OCI-LY7 (cell line): ENCODE results near the gene GRB7. TPM values are rescaled to one million over a fixed set of nuclear protein-coding genes. Genes with fewer than 3 reads are reported as not detected.

Source experiments
- BruUV-seq: library from RNA; stranded (reverse); fragments of 400-500 nt; replicated peaks from 2 replicates; lab custom pipeline; 2021; lab: Mats Ljungman, UMichigan
- CTCF ChIA-PET: fragments of 300-600 bp; sonication (Branson Sonifier 250); formaldehyde crosslinking; loops from one replicate; lab custom pipeline; 2022; ENCODE audit warnings: antibody characterized with exemption; ENCODE audit not compliant: unreplicated experiment; lab: Charles Lee
- POLR2A ChIA-PET: fragments of 300-600 bp; sonication (Branson Sonifier 250); formaldehyde crosslinking; loops from one replicate; lab custom pipeline; 2022; ENCODE audit warnings: antibody characterized with exemption; lab: Charles Lee
- DNase-seq: peaks from one replicate; pipeline ENCODE4 v3.0.0-alpha.2; 2015; ENCODE audit warnings: low spot score
- H2AFZ ChIP-seq: fragments of 200-600 bp; sonication (generic), shearing (Covaris generic); 2 replicates; pipeline ENCODE4 v1.6.1; 2014; ENCODE audit warnings: mild to moderate bottlenecking, antibody characterized with exemption, low read length, moderate library complexity
- H3K27ac ChIP-seq: fragments of 200-600 bp; sonication (generic); 2 replicates; pipeline ENCODE4 v1.5.1; 2014; ENCODE audit warnings: mixed run types, low read depth, mild to moderate bottlenecking, moderate library complexity, low read length, inconsistent platforms; ENCODE audit not compliant: poor library complexity, severe bottlenecking
- H3K36me3 ChIP-seq: fragments of 200-600 bp; sonication (generic); 2 replicates; pipeline ENCODE4 v1.6.1; 2014; ENCODE audit warnings: mild to moderate bottlenecking, antibody characterized with exemption, low read length, moderate library complexity, mixed read lengths; ENCODE audit not compliant: insufficient read depth
- H3K4me1 ChIP-seq: fragments of 200-600 bp; sonication (generic); 2 replicates; pipeline ENCODE4 v1.5.1; 2014; ENCODE audit warnings: mild to moderate bottlenecking, low read length; ENCODE audit not compliant: insufficient read depth, poor library complexity, severe bottlenecking
- H3K4me2 ChIP-seq: fragments of 200-600 bp; sonication (generic); 2 replicates; pipeline ENCODE4 v1.6.1; 2014; ENCODE audit warnings: mild to moderate bottlenecking, low read length
- H3K4me3 ChIP-seq: fragments of 200-600 bp; sonication (generic); 2 replicates; pipeline ENCODE4 v1.5.1; 2014; ENCODE audit warnings: mild to moderate bottlenecking, low read depth, low read length; ENCODE audit not compliant: poor library complexity, severe bottlenecking
- H3K79me2 ChIP-seq: fragments of 200-600 bp; sonication (generic); 2 replicates; pipeline ENCODE4 v1.6.1; 2016; ENCODE audit warnings: low read depth, mild to moderate bottlenecking, low read length, moderate library complexity, mixed read lengths; ENCODE audit not compliant: insufficient read depth
- H3K9me2 ChIP-seq: fragments of 200-600 bp; sonication (generic); 2 replicates; pipeline ENCODE4 v1.6.1; 2016; ENCODE audit warnings: mild to moderate bottlenecking, low read length, mixed read lengths; ENCODE audit not compliant: insufficient read depth
- H3K9me3 ChIP-seq: fragments of 200-600 bp; sonication (generic); 2 replicates; pipeline ENCODE4 v1.6.1; 2014; ENCODE audit warnings: mild to moderate bottlenecking, mixed run types, low read length, mixed read lengths
- H4K20me1 ChIP-seq: fragments of 200-600 bp; sonication (generic); 2 replicates; pipeline ENCODE4 v1.6.1; 2014; ENCODE audit warnings: mild to moderate bottlenecking, antibody characterized with exemption, low read length, moderate library complexity, mixed read lengths; ENCODE audit not compliant: insufficient read depth
- EZH2phosphoT487 ChIP-seq: fragments of 200-600 bp; sonication (generic); IDR thresholded peaks from 2 replicates; pipeline ENCODE4 v1.6.1; 2018; ENCODE audit warnings: low read depth, borderline replicate concordance, mild to moderate bottlenecking, mixed run types, antibody characterized with exemption, low read length, moderate library complexity, mixed read lengths
- intact Hi-C: fragments of 100-400 bp; cut with micrococcal nuclease; formaldehyde crosslinking; loops from one replicate; pipeline ENCODE4 v1.10.0; 2022; ENCODE audit not compliant: unreplicated experiment
- total RNA-seq, 2 experiments: library from RNA; depleted of rRNA in 1 of 2; stranded (reverse); fragments of >200 nt in 1 of 2; shearing (Covaris generic) in 1 of 2; gene quantifications; 2 replicates each; pipeline ENCODE4 v1.2.3, GENCODE V29; 2014 to 2022
- TF ChIP-seq, protein P1 (sequence below): fragments of 200-600 bp; sonication (generic); conservative IDR thresholded peaks from 2 replicates; pipeline ENCODE4 v1.5.1; 2014; ENCODE audit warnings: mild to moderate bottlenecking, antibody characterized with exemption, low read length, moderate library complexity, mixed read lengths

The GRB7 gene
- total RNA-seq, 2 experiments from 2014 or later: 0.25 TPM; not detected in 1

DNA sequence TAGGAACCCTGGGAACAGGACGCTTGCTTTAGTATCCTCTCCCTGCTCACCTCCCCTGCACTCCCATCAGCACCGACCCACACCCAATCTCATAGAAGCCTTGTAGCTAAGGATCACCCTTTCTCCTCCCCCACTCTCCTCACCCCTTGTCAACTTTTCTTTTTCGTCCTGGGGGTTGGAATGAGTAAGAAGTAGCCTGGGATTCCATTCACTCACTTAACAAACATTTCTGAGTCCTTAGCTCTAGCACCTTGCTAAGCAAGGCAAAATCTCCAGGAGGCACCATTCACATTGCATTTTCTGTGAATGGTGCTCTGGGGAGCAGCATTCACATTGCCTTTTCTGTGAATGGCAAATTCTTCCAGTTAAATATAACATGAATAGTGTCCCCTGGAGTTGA, 48.8 kb upstream of the GRB7 start:
- peak overlapping the region; percentile 89 for H3K4me3 ChIP-seq
- DNase-seq: no peak
- ChIA-PET CTCF (no interaction called here), POLR2A (interaction anchor here (0.6 to 0.7 kb wide), 2 partner anchors 143 to 433 kb away, joined by 3 read pairs; no protein-coding TSS in a partner anchor)
- no peaks in the 10 kb centered on the region for H3K9me3 ChIP-seq
- H3K79me2 ChIP-seq: 0 out of 2 replicates have a peak, but pooled peaks cover 10% of the 10 kb centered on the region
- peaks cover 17% of the 10 kb centered on the region for H3K4me1 ChIP-seq
- peak overlapping the region; percentile 83; the same call in 1 of the 2 replicates for H2AFZ ChIP-seq
- intact Hi-C loops: loop anchor here (5.0 kb wide), 1 partner anchor 63 kb away; no protein-coding TSS in a partner anchor
- TF ChIP-seq, protein P1, sequence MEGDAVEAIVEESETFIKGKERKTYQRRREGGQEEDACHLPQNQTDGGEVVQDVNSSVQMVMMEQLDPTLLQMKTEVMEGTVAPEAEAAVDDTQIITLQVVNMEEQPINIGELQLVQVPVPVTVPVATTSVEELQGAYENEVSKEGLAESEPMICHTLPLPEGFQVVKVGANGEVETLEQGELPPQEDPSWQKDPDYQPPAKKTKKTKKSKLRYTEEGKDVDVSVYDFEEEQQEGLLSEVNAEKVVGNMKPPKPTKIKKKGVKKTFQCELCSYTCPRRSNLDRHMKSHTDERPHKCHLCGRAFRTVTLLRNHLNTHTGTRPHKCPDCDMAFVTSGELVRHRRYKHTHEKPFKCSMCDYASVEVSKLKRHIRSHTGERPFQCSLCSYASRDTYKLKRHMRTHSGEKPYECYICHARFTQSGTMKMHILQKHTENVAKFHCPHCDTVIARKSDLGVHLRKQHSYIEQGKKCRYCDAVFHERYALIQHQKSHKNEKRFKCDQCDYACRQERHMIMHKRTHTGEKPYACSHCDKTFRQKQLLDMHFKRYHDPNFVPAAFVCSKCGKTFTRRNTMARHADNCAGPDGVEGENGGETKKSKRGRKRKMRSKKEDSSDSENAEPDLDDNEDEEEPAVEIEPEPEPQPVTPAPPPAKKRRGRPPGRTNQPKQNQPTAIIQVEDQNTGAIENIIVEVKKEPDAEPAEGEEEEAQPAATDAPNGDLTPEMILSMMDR: no peak
- TF ChIP-seq EZH2phosphoT487: no peak
- peak overlapping the region; percentile 99 for H3K4me2 ChIP-seq
- no peaks in the 10 kb centered on the region for H3K9me2 ChIP-seq
- no TSS peak for BruUV-seq
- H3K27ac ChIP-seq: no peak overlapping the region
- no peaks in the 10 kb centered on the region for H4K20me1 ChIP-seq
- H3K36me3 ChIP-seq: no peaks in the 10 kb centered on the region

DNA sequence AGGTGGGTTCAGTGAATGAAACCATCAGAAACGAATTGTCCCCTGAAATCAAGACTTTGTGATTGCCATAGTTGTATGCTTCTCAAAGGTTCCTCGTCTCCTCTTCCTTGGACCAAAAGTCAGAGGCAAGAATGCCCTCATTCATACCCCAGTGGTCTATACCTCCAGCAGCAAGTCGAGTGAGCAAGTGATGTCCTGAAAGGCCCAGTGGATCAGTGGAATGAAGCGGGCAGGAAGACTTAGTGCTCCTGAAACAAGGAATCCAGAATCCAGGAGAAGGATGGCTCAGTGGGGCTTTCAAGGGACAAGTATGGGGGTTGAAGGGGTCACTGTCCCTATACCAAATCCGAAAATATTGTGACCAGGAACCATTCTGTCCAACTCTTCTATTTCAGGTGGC, 43.1 kb upstream of the GRB7 start:
- H2AFZ ChIP-seq: no peak overlapping the region
- H3K4me1 ChIP-seq: no peaks in the 10 kb centered on the region
- CTCF ChIA-PET: no interaction called here
- no peak for DNase-seq
- H4K20me1 ChIP-seq: no peaks in the 10 kb centered on the region
- no peaks in the 10 kb centered on the region for H3K9me3 ChIP-seq
- intact Hi-C loops: no loop called here
- no peak overlapping the region for H3K27ac ChIP-seq
- H3K79me2 ChIP-seq: no peaks in the 10 kb centered on the region
- no peak overlapping the region for H3K4me3 ChIP-seq
- no peak overlapping the region for H3K4me2 ChIP-seq
- BruUV-seq: no TSS peak
- H3K9me2 ChIP-seq: no peaks in the 10 kb centered on the region
- POLR2A ChIA-PET: interaction anchor here (1.4 kb wide), 1 partner anchor 16 kb away, joined by 4 read pairs; no protein-coding TSS in a partner anchor
- TF ChIP-seq, protein P1: no peak
- TF ChIP-seq EZH2phosphoT487: no peak
- H3K36me3 ChIP-seq: no peaks in the 10 kb centered on the region

DNA sequence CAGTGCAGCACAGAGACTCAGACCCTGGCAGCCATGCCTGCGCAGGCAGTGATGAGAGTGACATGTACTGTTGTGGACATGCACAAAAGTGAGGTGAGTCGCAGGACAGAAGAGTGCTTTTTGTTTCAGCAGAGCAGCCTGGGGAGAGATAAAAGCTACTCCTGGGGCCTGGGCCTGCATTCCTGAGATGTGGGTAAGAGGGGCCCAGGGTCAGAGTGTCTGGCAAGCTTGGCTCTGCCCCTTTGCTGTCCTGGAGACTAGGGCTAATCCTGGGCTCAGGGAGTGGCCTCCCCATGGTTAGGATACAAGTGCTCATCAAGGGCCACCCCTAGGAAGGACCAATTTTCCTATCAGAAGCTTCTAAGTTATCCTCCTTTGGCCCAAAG, 42.7 kb upstream of the GRB7 start:
- Histone ChIP-seq H3K4me3 (no peak overlapping the region), H3K4me1 (no peaks in the 10 kb centered on the region), H3K36me3 (no peaks in the 10 kb centered on the region), H3K27ac (no peak overlapping the region), H3K9me3 (no peaks in the 10 kb centered on the region), H3K79me2 (no peaks in the 10 kb centered on the region), H3K9me2 (no peaks in the 10 kb centered on the region), H3K4me2 (no peak overlapping the region), H2AFZ (no peak overlapping the region), H4K20me1 (no peaks in the 10 kb centered on the region)
- intact Hi-C loops: no loop called here
- TF ChIP-seq, protein P1: no peak
- TF ChIP-seq EZH2phosphoT487: no peak
- ChIA-PET CTCF (no interaction called here), POLR2A (interaction anchor here (1.4 kb wide), 1 partner anchor 16 kb away, joined by 4 read pairs; no protein-coding TSS in a partner anchor)
- BruUV-seq: no TSS peak
- DNase-seq: no peak
